NCI-H1417 treated with DMSO at 0.1 percent for 48 hours (cell line): Measurements from ENCODE around the gene GART.

Experiments
- DNase-seq: peaks from one replicate; lab custom pipeline; 2025; lab: John Stamatoyannopoulos, UW

GART gene

DNA sequence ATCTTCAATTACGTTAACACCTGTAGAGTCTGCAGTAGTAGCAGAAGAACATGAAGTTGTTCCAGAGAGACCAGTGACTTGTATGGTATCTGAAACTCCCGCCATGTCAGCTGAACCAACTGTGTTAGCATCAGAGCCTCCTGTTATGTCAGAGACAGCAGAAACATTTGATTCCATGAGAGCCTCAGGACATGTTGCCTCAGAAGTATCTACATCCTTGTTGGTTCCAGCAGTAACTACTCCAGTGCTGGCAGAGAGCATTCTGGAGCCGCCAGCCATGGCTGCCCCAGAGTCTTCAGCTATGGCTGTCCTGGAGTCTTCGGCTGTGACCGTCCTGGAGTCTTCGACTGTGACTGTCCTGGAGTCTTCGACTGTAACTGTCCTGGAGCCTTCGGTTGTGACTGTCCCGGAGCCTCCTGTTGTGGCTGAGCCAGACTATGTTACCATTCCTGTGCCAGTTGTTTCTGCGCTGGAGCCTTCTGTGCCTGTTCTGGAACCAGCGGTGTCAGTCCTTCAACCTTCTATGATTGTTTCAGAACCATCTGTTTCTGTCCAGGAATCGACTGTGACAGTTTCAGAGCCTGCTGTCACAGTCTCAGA is 11.2 kb upstream of the GART start:
- no peak for DNase-seq

DNA sequence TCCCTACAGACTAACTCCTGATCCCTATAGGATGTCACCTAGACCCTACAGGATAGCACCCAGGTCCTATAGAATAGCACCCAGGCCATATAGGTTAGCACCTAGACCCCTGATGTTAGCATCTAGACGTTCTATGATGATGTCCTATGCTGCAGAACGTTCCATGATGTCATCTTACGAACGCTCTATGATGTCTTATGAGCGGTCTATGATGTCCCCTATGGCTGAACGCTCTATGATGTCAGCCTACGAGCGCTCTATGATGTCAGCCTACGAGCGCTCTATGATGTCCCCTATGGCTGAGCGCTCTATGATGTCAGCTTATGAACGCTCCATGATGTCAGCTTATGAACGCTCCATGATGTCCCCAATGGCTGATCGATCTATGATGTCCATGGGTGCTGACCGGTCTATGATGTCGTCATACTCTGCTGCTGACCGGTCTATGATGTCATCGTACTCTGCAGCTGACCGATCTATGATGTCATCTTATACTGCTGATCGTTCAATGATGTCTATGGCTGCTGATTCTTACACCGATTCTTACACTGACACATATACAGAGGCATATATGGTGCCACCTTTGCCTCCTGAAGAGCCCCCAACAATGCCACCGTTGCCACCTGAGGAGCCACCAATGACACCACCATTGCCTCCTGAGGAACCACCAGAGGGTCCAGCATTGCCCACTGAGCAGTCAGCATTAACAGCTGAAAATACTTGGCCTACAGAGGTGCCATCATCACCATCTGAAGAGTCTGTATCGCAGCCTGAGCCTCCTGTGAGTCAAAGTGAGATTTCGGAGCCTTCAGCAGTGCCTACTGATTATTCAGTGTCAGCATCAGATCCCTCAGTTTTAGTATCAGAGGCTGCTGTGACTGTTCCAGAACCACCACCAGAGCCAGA is 10.4 kb upstream of the GART start:
- DNase-seq, result no peak

DNA sequence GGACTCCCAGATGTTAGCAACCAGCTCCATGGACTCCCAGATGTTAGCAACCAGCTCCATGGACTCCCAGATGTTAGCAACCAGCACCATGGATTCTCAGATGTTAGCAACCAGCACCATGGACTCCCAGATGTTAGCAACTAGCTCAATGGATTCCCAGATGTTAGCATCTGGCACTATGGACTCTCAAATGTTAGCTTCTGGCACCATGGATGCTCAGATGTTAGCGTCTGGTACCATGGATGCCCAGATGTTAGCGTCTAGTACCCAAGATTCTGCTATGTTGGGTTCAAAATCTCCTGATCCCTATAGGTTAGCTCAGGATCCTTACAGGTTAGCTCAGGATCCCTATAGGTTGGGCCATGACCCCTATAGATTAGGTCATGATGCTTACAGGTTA is 9.7 kb upstream of the GART start:
- no peak for DNase-seq

DNA sequence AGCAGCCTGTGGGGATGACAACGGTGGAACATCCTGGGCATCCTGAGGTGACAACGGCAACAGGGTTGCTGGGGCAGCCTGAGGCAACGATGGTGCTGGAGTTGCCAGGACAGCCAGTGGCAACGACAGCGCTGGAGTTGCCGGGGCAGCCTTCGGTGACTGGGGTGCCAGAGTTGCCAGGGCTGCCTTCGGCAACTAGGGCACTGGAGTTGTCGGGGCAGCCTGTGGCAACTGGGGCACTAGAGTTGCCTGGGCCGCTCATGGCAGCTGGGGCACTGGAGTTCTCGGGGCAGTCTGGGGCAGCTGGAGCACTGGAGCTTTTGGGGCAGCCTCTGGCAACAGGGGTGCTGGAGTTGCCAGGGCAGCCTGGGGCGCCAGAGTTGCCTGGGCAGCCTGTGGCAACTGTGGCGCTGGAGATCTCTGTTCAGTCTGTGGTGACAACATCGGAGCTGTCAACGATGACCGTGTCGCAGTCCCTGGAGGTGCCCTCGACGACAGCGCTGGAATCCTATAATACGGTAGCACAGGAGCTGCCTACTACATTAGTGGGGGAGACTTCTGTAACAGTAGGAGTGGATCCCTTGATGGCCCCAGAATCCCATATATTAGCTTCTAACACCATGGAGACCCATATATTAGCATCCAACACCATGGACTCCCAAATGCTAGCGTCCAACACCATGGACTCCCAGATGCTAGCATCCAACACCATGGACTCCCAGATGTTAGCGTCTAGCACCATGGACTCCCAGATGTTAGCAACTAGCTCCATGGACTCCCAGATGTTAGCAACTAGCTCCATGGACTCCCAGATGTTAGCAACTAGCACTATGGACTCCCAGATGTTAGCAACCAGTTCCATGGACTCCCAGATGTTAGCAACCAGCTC is 9.1 kb upstream of the GART start:
- no peak for DNase-seq

DNA sequence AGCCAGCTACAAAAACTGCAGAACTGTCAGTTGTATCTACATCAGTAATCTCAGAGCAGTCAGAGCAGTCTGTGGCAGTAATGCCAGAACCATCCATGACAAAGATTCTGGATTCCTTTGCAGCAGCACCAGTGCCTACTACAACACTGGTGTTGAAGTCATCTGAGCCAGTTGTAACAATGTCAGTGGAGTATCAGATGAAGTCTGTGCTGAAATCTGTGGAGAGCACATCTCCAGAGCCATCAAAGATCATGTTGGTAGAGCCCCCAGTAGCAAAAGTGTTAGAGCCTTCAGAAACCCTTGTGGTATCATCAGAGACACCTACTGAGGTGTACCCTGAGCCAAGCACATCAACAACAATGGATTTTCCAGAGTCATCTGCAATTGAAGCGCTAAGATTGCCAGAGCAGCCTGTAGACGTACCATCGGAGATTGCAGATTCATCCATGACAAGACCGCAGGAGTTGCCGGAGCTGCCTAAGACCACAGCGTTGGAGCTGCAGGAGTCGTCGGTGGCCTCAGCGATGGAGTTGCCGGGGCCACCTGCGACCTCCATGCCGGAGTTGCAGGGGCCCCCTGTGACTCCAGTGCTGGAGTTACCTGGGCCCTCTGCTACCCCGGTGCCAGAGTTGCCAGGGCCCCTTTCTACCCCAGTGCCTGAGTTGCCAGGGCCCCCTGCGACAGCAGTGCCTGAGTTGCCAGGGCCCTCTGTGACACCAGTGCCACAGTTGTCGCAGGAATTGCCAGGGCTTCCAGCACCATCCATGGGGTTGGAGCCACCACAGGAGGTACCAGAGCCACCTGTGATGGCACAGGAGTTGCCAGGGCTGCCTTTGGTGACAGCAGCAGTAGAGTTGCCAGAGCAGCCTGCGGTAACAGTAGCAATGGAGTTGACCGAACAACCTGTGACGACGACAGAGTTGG is 8.2 kb upstream of the GART start:
- DNase-seq, result no peak

DNA sequence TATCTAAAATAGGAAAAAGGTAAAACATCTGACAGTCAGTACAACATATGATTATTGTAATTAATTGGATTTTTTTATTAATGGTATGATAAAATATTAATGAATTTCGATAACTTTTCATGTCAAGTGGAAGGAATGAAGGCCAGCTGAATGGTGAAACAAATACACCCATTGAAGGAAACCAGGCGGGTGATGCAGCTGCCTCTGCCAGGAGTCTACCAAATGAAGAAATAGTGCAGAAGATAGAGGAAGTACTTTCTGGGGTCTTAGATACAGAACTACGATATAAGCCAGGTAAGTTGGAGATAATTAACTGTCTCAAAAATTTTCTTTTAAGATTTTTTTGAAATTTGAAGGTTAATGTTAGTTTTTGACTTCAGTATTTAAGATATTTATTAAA is 4.2 kb upstream of the GART start:
- no peak for DNase-seq

DNA sequence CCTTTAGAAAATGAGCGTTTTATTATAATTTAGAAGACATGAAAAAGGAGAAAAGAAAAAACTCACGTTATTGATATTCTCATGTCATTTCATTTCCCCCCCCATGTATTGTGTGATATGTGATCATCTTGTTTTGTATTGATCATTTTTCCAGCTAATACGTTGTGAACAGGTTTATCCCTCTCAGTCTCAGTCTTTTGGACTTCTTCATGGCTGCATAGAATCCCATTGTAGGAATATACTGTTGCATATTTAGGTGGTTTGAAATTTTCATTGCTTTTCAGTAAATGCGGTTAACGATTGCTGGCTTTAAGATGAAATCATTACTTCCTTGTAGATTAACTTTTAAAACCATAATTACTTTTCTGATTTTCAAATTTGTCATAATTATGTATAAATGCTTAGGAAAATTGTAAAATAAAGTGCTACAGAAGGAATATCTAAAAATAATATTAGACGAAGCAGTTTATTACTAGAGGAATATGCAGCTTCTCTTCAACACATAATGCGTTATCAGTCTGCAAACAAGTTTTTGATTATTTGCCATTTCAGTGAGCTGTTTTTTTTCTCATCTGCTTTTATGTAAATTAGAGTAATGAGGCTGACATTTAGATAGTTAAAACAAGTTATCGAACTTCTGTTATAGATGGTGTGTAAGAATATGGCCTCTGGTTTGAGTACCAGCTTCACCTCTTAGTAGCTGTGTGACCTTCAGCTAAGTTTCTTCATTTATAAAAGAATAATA is 2.7 kb upstream of the GART start:
- no peak for DNase-seq

DNA sequence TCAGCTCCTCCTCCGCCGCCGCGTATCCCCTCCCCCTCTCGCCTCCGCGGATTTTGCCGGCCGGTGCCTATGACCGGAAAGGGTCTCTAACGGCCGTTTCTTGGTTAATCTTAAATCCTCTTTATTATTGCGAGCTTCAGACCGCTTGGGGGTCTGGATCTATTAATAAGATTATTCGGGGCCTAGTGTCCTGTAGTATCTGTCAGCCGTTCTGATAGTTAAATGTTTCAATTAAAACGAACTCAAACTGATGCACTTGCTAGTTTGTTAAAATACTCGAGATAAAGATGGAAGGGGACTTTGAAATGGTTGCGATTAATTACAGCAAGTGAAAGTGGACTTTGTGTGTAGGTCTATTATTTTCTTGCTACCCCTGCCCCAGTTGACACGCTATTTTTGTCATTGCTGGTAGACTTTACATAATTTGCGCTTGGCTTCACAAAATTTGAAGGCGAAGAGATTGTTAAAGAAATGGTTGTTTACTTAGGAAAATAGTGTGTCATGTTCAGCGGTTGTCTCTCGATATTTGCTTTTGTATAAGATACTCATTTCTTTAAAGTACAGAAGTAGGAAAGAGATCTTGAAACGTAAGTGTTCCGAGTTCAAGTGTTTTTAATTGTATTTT is 1.7 kb upstream of the GART start:
- DNase-seq, result peak; percentile 61

DNA sequence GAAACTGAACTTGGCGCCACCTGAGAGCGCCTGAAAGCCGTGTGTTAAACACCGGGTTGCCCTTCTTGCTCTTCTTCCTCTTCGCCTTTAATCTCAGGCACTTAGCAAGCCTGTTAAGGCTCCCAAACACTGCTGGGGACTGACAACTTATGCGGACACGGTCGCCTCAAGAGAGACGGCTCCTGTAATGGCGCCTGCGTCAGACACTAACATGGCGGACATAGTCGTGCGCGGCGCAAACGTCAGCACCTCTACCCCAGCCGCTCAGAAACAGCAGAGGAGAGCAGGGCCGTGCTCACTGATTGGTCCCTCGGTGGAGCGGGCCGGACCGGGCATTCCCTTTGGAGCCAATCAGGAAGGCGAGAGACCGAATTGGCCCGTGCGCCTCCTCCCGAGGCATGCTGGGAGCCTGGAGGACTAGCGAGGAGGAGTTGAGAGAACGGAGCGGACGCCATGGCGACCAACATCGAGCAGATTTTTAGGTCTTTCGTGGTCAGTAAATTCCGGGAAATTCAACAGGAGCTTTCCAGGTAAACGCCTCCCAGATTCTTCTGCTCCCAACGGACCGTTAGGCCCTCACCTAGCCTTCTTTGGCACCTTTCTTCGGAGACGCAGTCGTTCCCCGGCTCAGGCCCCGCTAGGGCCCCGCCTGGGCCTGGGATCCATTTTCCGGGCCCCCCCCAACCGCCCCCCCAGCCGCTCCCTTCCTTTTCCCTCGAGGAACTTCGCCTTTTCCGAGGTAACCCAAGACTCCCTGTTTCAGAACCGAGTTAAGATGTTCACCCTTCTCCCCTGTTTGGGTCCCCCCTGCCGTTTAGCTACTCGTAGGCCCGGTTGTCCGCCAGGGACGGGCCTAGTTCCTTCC is 955 bp upstream of the GART start, which contains the start of gene SON:
Gene SON, plus strand, starts transcription at position 399 of the 865 bp plus-strand sequence. Its CDS starts 55 bp downstream, at position 454.
- peak; percentile 94 for DNase-seq

DNA sequence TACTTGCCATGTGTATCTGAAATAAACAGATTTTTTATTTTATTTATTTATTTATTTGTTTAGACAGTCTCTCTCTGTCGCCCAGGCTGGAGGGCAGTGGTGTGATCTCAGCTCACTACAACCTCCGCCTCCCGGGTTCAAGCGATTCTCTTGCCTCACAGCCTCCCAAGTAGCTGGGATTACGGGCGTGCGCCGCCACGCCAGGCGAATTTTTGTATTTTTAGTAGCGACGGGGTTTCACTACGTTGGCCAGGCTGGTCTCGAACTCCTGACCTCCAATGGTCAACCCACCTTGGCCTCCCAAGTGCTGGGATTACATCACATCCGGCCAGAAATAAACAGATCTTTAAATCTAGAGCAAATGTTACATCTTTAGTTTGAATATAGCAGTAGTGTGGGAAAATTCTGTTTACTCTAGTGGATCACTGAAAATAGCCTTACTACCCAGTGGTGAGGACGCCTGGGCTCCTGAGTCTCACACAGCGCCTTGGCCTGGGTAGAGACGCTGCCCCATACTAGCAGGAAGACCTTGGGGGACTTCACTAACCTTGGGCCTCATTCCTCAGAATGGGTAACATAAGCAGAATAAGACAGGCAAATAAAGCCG is 709 bp downstream of the GART start:
- DNase-seq, result no peak

DNA sequence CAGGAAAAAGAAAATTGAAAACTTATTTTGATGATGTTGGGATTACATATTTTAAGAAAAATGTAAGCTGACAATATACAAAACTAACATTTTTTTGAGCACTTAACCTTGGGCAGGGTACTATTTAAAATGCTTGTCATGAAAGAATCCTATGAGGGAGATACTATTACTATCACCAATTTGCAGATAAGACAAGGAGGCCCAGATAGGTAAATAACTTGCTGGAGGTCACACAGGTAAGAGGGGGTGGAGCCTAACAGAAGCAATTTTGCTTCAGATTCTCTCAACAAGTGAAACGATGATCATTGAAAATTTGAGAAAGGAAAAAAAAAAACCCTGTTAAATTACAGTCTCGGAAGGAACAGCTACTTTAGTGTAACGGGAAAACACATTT is 1.2 kb downstream of the GART start:
- DNase-seq, result no peak

DNA sequence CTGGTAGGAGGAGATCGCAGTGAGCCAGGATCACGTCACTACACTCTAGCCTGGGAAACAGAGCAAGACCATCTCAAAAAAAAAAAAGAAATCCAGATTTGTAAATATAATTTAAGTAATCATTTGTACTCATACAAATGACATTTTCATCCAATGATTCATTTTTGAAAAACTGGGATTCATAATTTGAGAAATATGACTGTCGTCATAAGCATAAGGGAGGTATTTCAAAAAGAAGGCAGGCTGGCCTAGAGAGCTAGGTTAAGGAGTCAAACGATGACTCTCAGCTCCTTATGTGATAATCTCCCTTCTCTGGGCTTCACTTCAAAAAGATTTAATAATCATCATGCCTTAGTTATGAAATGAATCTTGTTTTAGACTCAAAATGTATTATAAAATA is 2.3 kb downstream of the GART start:
- DNase-seq, result no peak

DNA sequence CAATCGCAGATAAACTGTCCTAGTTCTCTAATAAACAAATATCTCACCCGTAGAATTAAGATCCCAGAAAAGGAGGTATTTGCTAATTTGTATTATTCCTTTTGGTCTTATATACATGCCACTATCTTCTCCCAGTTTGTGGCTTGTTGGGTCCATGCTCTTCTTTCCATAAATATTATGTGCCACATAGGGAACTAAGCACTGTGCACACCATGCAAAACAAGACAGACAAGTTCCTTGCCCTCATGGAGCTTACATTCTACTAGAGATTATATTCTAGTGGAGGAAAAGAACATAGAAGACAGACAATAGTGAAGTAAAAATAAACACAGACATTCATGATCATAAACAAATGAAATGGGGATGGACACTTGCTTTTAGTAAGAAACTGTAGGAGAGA is 4.7 kb downstream of the GART start:
- no peak for DNase-seq

DNA sequence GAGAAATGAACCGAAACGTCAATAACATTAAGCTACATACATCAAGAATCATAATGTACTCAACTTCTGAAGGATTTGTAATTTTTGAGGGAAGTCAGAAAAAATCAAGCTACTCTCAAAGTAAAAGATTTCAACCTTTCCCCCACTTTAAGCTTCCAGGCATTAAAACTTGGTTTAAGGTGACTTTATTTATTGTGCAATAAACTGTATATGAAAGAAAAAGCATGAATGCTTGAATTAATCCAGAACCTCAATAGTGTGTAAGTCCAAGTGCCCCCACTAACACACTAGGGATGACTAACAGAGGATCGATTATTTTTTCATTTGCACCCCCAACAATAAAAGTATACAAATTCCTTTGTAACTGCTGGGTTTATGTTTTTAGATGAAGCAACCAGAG is 10.9 kb downstream of the GART start:
- DNase-seq, result no peak

DNA sequence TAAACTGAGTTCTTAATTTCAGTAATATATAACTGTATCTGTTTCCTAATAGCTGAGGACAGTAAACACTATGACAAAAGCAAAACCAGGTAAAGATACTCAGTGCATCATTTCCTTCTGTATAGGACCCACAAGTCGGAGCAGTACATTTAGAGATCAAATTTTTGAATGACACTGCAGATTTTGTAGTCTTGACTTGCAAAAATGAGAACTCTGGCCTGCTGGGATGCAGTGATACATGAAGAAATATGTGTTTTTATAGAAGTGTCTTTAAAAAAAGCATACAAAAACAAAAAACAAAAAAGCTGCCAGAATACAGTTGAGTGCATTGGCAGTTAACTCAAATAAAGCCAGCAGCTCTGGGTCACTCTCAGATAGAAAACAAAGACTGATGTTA is 19.0 kb downstream of the GART start:
- DNase-seq, result no peak

DNA sequence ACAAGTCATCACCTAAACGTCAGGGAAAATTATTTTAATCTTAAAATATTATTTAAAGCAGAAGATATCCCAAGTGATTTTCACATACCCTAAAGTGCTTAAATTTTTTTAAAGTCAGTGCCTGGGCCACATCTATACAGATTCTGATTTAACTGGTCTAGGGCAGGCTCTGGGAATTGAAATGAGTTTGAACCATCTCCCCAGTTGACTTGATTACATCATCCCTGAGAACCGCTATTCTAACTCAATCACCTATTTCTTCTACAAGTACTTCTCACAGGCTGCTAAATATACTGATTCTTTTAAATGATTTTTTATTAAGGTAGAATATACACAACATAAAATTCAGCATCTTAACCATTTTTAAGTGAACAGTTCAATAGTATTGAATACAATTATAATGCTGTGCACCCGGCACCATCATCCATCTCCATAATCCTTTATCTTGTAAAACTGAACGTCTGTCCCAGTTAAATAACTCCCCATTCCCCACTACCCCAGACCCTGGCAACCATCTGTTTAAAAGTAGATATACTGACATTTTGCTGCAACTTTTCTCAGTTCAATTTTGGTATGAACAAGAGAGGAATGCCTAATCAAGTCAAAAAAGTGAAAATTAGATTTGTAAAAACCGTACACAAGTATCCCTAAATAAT is 19.5 kb downstream of the GART start:
- no peak for DNase-seq

DNA sequence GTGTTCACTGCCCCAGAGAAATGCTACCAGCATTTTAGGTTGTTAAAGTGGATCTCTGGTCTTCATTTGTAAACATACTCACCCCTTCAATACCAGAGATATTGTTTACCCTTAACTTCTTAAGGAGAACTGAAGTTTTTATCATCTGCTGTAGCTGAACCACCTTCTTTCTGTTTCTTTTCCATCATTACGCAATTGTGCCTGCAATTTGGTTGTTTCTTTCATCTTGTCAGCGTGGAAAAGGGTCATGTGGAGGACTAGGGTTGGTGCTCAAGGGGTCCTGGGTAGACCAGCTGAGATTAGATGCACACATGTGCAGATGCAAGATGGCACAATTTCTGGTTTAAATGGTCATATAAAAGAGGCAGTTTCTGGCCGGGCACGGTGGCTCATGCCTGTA is 23.0 kb downstream of the GART start:
- DNase-seq, result no peak

DNA sequence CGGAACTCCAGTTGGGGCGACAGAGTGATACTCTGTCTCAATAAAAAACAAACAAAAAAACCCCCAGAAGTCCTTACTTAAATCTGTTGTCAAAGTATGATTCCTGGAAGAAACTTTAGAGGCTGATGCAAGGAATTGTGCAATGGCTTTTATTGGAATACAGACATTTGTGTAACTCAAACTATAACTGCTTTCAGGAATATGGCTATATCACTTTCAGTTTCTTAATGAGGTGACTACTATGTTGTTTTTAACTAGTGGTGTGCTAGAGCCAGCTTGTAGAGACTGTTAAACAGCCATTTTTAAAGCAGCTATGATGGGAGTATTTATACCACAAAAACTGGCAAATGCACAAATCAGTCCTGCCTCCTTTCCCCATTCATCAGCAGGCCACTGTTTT is 27.7 kb downstream of the GART start:
- DNase-seq, result no peak
